WERI-Rb-1 (cell line): ENCODE data around the gene RFC5.

ENCODE experiments used
- DNase-seq: peaks from one replicate; pipeline ENCODE4 v3.0.0-alpha.2; 2020
- H3K27ac ChIP-seq: fragments of 250-450 bp; sonication (Bioruptor Pico); 2 replicates; pipeline ENCODE4 v1.5.1; 2020; ENCODE audit warnings: mild to moderate bottlenecking, moderate library complexity
- H3K27me3 ChIP-seq: fragments of 250-450 bp; sonication (Bioruptor Pico); 2 replicates; pipeline ENCODE4 v1.5.1; 2021; ENCODE audit warnings: mild to moderate bottlenecking, low read depth, moderate library complexity; ENCODE audit not compliant: insufficient read depth, severe bottlenecking
- H3K36me3 ChIP-seq: fragments of 250-450 bp; sonication (Bioruptor Pico); 2 replicates; pipeline ENCODE4 v1.5.1; 2020; ENCODE audit warnings: mild to moderate bottlenecking, moderate library complexity
- H3K4me3 ChIP-seq: 2 replicates; pipeline ENCODE4 v1.5.1; 2011; ENCODE audit warnings: low read depth, mild to moderate bottlenecking, control low read depth, low read length
- H3K9me3 ChIP-seq: fragments of 250-450 bp; sonication (Bioruptor Pico); 2 replicates; pipeline ENCODE4 v1.5.1; 2021; ENCODE audit warnings: mild to moderate bottlenecking, moderate library complexity; ENCODE audit not compliant: severe bottlenecking
- TF ChIP-seq, protein P1 (sequence below): IDR thresholded peaks from 2 replicates; pipeline ENCODE4 v1.5.1; 2011; ENCODE audit warnings: low read depth, mild to moderate bottlenecking, control low read depth, inconsistent platforms, low read length

RFC5 gene

DNA sequence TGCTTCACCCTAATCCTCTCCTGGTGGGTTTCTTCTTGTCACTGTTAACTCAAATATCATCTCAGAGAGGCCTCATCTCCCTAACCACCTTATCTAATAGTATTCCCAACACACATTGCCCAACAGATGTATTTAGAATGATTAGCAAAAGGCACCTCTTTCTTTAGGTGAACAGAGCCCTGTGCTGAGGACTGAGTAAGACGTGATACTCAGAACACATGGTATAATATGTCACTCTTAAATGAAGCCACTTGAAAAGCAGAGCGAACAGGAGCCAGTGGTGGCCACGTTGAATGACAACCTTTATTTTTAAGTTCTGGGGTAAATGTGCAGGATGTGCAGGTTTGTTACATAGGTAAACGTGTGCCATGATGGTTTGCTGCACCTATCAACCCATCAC, 46.2 kb upstream of the RFC5 start:
- Histone ChIP-seq H3K27ac (no peak overlapping the region), H3K36me3 (no peaks in the 10 kb centered on the region), H3K9me3 (peaks cover 11% of the 10 kb centered on the region), H3K27me3 (peaks cover 4% of the 10 kb centered on the region), H3K4me3 (no peak overlapping the region)
- no peak for DNase-seq
- TF ChIP-seq, protein P1, sequence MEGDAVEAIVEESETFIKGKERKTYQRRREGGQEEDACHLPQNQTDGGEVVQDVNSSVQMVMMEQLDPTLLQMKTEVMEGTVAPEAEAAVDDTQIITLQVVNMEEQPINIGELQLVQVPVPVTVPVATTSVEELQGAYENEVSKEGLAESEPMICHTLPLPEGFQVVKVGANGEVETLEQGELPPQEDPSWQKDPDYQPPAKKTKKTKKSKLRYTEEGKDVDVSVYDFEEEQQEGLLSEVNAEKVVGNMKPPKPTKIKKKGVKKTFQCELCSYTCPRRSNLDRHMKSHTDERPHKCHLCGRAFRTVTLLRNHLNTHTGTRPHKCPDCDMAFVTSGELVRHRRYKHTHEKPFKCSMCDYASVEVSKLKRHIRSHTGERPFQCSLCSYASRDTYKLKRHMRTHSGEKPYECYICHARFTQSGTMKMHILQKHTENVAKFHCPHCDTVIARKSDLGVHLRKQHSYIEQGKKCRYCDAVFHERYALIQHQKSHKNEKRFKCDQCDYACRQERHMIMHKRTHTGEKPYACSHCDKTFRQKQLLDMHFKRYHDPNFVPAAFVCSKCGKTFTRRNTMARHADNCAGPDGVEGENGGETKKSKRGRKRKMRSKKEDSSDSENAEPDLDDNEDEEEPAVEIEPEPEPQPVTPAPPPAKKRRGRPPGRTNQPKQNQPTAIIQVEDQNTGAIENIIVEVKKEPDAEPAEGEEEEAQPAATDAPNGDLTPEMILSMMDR, result no peak

DNA sequence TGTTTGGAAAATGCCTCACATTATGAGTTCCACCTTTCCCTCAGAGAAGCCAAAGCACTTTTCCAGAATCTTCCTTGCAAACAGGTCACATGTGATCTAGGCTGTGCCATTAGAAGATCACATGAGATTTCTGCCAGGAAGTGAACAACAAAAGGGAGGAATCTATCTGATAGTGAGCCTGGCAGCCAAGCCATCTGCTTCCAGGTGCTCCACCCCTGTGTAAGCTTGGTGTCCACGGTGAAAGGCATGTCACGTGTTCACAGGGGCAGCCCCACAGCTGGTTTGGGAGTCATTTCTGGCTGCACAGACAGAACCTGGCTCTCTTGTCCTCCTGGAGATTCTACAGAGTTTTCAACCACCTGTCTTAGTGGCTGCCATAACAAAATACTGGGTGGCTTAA, 44.2 kb upstream of the RFC5 start:
- Histone ChIP-seq H3K9me3 (peaks cover 11% of the 10 kb centered on the region), H3K27me3 (peaks cover 4% of the 10 kb centered on the region), H3K36me3 (no peaks in the 10 kb centered on the region), H3K4me3 (no peak overlapping the region), H3K27ac (no peak overlapping the region)
- TF ChIP-seq, protein P1, result no peak
- DNase-seq, result no peak

DNA sequence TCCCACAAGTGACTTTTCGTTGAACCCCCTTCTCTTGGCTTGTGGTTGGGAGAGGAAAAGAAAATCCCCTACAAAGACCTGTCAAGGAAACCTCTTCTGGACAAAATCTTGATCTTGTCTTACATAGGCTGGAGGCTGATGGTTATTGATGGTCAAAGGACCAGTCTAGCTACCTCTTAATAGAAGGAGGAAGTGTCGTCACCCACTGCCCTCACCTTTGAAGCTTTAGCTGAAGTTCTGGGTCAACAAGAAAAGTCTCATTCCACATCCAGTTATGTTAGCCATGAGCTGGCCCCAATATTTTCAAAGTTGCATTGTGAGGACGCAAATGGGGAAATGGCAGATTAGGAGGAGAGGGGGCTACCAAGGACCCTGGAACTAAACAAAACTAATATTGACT, 41.5 kb upstream of the RFC5 start:
- H3K4me3 ChIP-seq, result no peak overlapping the region
- peaks cover 11% of the 10 kb centered on the region for H3K9me3 ChIP-seq
- H3K27me3 ChIP-seq, result no peaks in the 10 kb centered on the region
- H3K36me3 ChIP-seq, result no peaks in the 10 kb centered on the region
- TF ChIP-seq, protein P1, result no peak
- no peak overlapping the region for H3K27ac ChIP-seq
- DNase-seq, result no peak

- no peaks in the 10 kb centered on the region for H3K36me3 ChIP-seq
- no peak overlapping the region for H3K27ac ChIP-seq
- TF ChIP-seq, protein P1, result no peak
- H3K27me3 ChIP-seq, result no peaks in the 10 kb centered on the region
- H3K4me3 ChIP-seq, result no peak overlapping the region
- no peaks in the 10 kb centered on the region for H3K9me3 ChIP-seq
- no peak for DNase-seq
Observed at GRCh38 chr12:117977373-117977772, 39.1 kb upstream of the RFC5 start.

- Histone ChIP-seq H3K4me3 (no peak overlapping the region), H3K9me3 (no peaks in the 10 kb centered on the region), H3K27ac (no peak overlapping the region), H3K27me3 (no peaks in the 10 kb centered on the region), H3K36me3 (no peaks in the 10 kb centered on the region)
- no peak for DNase-seq
- TF ChIP-seq, protein P1, result no peak
Observed at GRCh38 chr12:117980616-117981015, 35.9 kb upstream of the RFC5 start.

DNA sequence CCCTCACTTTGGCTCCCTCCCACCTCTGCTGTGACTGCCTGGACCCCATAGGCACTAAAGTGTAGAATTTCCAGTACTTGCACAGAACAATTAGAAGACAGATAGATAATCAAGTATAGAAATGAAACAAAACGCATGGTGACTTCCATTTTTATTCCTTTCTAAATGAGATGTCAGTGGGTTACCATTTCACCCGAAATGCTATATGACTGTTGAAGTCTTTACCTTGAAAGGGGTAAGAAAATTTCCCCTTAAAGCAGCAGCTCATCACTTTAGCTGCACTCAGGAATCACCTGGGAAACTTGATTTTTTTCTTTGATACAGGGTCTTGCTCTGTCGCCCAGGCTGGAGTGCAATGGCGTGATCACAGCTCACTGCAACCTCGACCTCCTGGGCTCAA, 35.2 kb upstream of the RFC5 start:
- H3K36me3 ChIP-seq, result no peaks in the 10 kb centered on the region
- H3K9me3 ChIP-seq, result no peaks in the 10 kb centered on the region
- TF ChIP-seq, protein P1, result no peak
- no peak overlapping the region for H3K27ac ChIP-seq
- no peak overlapping the region for H3K4me3 ChIP-seq
- H3K27me3 ChIP-seq, result no peaks in the 10 kb centered on the region
- no peak for DNase-seq
